ENCODE results near the gene BACE1.
"Not testable (repeated sequence)": the region's sequence is repeated elsewhere in the genome, so short reads cannot be mapped to it uniquely, and the experiment has no call there.

The BACE1 gene

GRCh38 chr11:117273550-117274289, 42.3 kb downstream of the BACE1 start:
- DNase-seq (ENCODE audit: low spot score): no peak

GRCh38 chr11:117272175-117272574, 43.9 kb downstream of the BACE1 start:
- not testable (repeated sequence) for DNase-seq (ENCODE audit: low spot score)

GRCh38 chr11:117271208-117271607, 44.8 kb downstream of the BACE1 start:
- no peak for DNase-seq (ENCODE audit: low spot score)

- DNase-seq (ENCODE audit: low spot score): no peak
These were observed 46.2 kb downstream of the BACE1 start for GRCh38 chr11:117269856-117270255.

GRCh38 chr11:117265745-117266144, 50.3 kb downstream of the BACE1 start:
- no peak for DNase-seq (ENCODE audit: low spot score)

- DNase-seq (ENCODE audit: low spot score): not testable (repeated sequence)
These were observed 51.3 kb downstream of the BACE1 start for GRCh38 chr11:117264624-117265323.

GRCh38 chr11:117259417-117259816, 56.6 kb downstream of the BACE1 start:
- no peak for DNase-seq (ENCODE audit: low spot score)

GRCh38 chr11:117258576-117258975, 57.5 kb downstream of the BACE1 start:
- DNase-seq (ENCODE audit: low spot score): no peak

- no peak for DNase-seq (ENCODE audit: low spot score)
These were observed 59.5 kb downstream of the BACE1 start for GRCh38 chr11:117256573-117256972.

- no peak for DNase-seq (ENCODE audit: low spot score)
These were observed 60.1 kb downstream of the BACE1 start for GRCh38 chr11:117255966-117256365.

- no peak for DNase-seq (ENCODE audit: low spot score)
These were observed 64.5 kb downstream of the BACE1 start for GRCh38 chr11:117251506-117251905.

GRCh38 chr11:117249571-117249970, 66.5 kb downstream of the BACE1 start:
- no peak for DNase-seq (ENCODE audit: low spot score)

- DNase-seq (ENCODE audit: low spot score): no peak
These were observed 67.7 kb downstream of the BACE1 start for GRCh38 chr11:117248341-117248740.

- no peak for DNase-seq (ENCODE audit: low spot score)
These were observed 76.8 kb downstream of the BACE1 start for GRCh38 chr11:117239295-117239694.

GRCh38 chr11:117238221-117238620, 77.8 kb downstream of the BACE1 start:
- DNase-seq (ENCODE audit: low spot score): no peak

All from SW480 (cell line).